Stimulated activated CD4-positive, alpha-beta T cell treated with anti-CD3 and anti-CD28 coated beads, Interleukin-12 subunit alpha, Interleukin-12 subunit beta, amount 100 ng/mL, for 24 hours (primary cell): ENCODE data around the gene ZG16.

Experiments used
- DNase-seq, 2 experiments: peaks; one replicate each; pipeline ENCODE4 v3.0.0-alpha.2; 2020; ENCODE audit warnings: low read depth in 2 of 2

Gene ZG16

DNA sequence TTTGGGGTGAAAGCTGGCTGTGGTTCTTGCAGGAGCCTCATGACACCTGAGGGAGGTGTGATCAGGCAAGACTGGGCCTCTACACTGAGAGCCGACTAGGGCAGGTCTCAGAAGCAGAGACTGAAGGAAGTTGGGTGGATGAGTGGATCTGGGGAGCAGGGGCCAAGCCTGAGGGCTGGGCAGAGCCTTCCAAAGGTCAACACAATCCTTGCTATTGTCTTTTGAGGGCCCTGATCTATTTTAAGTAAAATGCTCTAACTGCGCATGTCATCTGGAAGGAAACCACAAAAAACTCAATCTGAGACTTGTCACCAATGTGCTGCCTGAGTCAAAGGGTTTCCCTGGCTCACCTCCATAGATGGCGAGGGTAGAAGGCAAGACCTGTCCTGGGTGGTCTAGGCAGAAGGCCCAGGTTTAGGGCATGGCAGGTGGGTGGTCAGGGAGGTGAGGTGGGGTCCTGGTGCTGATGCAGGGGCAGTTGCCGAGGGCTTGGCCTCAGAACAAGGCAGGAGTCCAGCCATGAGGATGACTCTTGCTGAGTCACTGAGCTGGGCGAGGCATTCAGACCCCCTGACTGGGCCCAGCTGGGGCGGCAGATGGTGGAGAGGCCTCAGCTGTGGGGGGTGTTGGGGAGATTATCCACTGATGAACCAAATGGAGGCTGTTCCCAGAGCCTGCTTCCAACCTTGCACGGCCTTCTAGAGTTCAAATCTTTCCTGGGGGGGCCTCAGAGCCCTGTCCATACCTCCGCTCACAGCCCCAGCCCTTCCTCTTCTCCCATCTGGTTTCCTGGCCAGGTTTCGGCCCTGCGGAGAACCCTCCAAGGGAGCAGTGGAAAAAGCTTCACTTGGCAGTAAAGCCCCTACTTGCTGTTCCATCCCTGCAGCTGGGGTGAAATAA lies 47.3 kb downstream of the ZG16 start:
- no peak for DNase-seq

DNA sequence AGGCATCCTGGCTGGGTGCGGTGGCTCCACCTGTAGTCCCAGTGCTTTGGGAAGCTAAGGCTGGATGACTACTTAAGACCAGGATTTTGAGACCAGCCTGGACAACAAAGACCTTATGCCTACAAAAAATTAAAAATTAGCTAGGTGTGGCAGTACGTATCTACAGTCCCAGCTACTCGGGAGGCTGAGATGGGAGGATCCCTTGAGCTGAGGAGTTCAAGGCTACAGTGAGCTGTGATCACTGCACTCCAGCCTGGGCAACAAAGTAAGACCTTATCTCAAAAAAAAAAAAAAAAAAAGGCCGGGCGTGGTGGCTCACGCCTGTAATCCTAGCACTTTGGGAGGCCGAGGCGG lies 48.3 kb downstream of the ZG16 start:
- no peak for DNase-seq

DNA sequence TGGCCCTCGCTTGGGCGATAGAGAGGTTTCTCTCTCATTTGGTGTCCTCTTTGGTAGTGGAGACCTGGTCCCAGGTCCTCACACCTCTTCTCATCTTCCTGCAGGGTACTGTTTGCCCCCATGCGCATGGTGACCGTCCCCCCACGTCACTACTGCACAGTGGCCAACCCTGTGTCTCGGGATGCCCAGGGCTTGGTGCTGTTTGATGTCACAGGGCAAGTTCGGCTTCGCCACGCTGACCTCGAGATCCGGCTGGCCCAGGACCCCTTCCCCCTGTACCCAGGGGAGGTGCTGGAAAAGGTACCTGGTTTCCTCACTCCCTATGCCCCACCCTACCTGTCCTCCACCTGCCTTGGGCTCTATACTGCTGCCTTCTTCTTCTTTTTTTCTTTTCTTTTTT lies 52.7 kb downstream of the ZG16 start:
- DNase-seq = no peak

DNA sequence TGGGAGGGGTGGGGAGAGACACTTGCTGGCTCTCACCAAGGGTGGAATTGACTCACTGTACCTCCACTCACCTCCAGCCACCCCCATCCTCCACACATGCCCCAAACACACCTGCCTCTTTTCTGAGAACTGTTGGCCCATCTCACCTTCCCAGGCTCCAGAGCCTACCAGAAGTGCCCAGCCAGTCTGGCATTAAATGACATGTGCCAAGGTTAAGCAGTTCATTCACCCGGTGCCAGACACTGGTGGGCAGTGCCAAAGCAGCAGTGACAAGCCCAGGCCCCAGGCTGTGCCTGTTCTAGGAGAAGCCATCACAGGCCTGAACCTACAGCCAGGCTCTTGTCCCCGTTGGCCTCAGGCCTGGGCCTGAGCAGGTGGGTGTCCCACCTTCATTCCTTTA lies 53.4 kb downstream of the ZG16 start:
- DNase-seq = no peak
